Sigmoid colon (tissue), 4 donors: ENCODE data around the gene TMEM63C.

Experiments used
- EP300 ChIP-seq, 4 donors: sonication (generic); formaldehyde crosslinking; IDR thresholded peaks; one replicate each; pipeline ENCODE4 v1.6.1; 2017; ENCODE audit warnings: antibody characterized with exemption in 4 of 4
- POLR2A ChIP-seq, 2 donors: fragments of 450-650 bp; IDR thresholded peaks; one replicate each; pipeline ENCODE4 v1.6.1; 2016; ENCODE audit warnings: antibody characterized with exemption in 2 of 2, mild to moderate bottlenecking in 2 of 2, moderate library complexity in 2 of 2
- TF ChIP-seq, protein P1 (sequence below), 4 experiments: fragments of 450-650 bp in 3 of 4; fragments of 200-600 bp in 1 of 4; IDR thresholded peaks; one replicate each; pipeline ENCODE4 v1.5.1; 2016 to 2019; ENCODE audit warnings: antibody characterized with exemption in 4 of 4, mild to moderate bottlenecking in 3 of 4, moderate library complexity in 2 of 4

DNA sequence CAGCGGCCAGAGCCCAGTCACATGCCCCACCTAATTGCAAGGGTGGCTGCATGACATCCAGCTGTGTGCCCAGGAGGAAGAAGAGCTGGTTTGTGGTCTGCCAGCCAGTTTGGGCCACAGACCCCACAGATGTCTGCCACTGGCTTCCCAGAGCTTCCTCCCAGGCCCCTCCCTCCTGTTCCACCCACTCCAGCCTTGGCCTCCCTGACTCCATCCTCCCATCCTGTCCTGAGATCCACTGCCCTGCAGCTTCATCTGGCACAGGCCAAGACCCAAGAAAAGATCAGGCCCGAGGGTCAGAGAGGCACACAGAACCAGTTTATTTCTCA, 83.6 kb downstream of the TMEM63C start:
- TF ChIP-seq, protein P1, sequence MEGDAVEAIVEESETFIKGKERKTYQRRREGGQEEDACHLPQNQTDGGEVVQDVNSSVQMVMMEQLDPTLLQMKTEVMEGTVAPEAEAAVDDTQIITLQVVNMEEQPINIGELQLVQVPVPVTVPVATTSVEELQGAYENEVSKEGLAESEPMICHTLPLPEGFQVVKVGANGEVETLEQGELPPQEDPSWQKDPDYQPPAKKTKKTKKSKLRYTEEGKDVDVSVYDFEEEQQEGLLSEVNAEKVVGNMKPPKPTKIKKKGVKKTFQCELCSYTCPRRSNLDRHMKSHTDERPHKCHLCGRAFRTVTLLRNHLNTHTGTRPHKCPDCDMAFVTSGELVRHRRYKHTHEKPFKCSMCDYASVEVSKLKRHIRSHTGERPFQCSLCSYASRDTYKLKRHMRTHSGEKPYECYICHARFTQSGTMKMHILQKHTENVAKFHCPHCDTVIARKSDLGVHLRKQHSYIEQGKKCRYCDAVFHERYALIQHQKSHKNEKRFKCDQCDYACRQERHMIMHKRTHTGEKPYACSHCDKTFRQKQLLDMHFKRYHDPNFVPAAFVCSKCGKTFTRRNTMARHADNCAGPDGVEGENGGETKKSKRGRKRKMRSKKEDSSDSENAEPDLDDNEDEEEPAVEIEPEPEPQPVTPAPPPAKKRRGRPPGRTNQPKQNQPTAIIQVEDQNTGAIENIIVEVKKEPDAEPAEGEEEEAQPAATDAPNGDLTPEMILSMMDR (IDR thresholded peaks at IDR 0.05), result no peak
- TF ChIP-seq POLR2A (IDR thresholded peaks at IDR 0.05) (no peak), EP300 (IDR thresholded peaks at IDR 0.05) (no peak)
